CD4-positive, alpha-beta T cell treated with Interleukin-1 beta for 1 hour (primary cell): ENCODE data around the gene ECE1.

Experiments
- DNase-seq, 2 donors: peaks; one replicate each; pipeline ENCODE4 v3.0.0-alpha.2; 2020 to 2022

Gene ECE1

DNA sequence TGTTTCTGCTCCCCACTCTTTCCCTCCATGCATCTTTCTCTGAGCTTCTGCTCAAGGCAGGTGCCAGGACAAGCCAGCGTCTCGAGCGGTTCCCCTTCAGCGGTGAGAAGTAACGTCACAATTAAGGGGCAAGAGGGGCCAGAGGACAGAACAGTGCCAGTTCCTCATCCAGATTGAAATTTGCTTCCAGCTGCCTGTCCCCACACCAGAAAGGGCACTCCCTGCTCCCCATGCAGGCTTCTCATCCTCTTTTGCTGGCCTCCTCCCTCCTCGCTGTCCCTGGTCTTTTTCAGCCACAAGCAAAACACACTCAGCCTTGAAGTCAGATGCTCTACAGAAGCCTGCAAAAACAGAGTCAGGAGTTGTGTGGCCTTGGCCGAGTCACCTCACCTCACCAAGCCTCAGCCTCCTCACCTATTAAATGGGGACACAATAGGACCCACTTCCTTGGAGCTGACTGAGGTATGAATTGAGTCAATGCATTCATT, 35.0 kb upstream of the ECE1 start:
- DNase-seq: peak in 1 of 2 donors; percentile 62

DNA sequence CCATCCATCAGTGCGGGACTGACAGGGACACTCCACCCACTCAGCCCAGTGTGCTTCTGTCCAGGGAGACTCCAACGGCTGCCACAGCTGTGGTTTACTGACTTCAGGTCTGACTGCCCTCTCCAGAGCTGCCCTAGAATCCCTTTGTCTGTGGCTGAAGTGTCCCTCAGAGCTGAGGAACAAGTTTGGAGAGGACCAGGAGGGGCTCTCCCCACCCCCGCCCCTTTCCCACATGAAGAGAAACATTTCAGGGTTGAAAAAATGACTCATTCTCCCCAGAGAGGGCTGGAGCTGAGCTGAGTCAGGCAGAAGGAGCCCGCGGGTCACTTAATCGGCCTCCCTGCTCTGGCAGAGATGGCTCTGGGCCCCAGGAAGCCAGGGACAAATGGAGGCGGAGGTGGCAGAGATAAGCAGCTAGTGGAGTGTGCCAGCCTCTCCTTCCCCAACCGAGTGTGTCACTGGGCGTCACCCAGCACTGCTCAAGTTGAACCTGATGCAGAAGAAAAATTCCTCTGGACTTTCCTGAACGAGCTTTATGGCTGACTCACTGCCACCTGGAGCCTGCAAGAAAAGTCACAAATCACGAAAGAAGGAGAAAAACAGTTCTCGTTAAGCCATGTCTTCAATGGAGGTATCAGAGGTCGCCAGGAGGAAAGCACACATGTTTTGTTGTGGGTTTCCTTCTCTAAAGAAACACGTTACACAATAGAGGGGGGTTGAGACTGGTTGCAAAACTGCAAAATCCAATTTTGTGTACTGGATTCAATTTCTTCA, 34.3 kb upstream of the ECE1 start:
- peak; percentile 30 to 76 for DNase-seq

DNA sequence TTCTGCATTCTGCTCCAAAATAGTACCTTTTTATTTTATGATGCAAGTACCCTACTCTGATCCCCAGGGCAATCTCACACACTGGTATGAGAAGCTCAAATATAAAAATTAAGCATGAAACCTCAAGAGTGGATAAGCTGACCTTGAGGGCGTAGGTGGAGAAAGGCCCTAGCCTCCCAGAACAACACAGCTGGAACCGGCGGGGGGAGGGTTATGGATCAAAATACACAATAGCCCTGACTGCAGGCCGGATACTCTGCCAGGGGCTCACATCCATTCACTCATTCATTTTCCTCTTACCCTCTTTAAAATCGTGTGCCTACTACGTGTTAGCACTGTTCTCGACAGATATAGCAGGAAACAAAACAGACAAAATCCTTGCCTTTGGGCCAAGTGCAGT, 32.8 kb upstream of the ECE1 start:
- DNase-seq: no peak

DNA sequence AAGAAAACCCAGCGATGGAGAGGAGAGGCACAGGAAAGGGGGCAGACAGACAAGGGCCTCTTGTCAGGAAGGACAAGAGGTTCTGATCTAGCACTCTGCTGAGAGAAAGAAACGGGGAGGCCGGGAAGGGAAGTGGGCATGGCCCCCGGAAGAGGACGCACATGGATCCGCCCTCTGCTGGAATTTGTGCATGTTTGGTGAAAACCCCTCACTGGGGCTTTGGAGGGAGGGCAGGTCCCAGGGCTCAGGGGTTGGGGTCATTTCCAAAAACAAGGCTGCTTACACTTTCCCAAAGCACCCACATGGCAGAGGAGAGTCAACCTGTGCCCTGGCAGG, 32.4 kb upstream of the ECE1 start:
- no peak for DNase-seq

DNA sequence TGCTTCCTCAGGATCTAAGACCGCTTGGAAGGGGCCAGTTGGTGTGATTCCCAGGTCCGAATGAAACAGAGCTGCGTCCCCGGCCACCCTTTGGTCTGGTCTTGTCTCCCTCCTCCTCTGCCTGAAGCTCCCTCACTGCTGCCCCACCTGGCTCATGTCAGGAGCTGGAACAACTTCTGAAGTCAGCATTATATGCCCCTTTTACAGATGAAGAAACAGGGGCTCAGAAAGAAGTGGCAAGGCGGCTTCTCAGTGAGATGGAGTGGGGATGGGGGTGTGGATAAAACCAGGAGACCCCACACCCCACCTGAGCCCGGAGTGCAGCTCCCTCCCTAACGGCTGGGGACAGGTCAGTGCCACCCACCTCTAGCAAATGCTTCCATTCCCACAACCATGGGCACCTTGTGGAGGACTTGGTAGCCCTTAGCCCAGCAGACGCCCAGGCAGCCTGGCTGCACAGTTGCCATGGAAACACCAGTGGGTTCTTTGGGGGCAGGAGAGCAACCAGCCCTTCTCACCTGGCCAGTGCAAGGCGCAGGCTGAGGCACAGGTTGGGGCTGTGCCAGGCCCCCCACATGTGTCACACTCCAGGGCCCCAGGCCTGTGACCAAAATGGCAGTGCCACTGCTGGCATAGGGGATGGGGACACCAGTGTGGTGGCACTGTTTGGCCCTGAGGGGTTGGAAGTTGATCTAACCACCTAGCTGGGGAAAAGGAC, 31.9 kb upstream of the ECE1 start:
- no peak for DNase-seq

DNA sequence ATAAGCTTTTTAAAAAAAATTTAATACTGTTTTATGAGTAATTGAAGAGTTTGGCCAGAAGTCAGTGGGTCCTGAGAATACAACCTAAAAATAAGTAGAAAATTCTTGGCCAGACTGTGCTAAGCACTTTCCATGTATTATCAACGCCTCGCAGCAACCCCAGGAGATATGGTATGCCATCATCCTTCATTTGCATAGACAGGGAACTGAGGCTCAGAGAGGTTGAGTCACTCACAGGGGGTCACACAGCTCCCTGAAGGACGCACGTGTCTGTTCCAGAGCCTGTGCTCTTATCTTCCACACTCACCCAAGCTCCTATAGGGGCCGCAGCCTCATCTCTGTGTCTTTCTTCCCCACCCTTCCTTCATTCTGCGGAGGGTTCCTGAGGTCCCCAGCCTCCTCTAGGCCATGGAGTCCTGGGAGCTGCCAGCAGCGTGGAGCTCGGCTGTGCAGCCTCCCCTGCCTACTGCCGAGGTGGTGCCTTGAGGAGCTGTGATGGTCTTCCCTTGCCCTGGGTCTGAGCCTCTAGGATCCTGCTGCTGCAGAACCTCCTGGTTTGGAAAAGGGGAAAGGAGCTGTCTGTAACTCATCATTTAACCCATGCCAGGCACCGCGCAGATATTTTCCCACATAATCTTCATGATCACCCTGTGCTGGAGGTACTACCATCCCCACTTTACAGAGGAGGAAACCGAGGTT, 30.3 kb upstream of the ECE1 start:
- DNase-seq: no peak

DNA sequence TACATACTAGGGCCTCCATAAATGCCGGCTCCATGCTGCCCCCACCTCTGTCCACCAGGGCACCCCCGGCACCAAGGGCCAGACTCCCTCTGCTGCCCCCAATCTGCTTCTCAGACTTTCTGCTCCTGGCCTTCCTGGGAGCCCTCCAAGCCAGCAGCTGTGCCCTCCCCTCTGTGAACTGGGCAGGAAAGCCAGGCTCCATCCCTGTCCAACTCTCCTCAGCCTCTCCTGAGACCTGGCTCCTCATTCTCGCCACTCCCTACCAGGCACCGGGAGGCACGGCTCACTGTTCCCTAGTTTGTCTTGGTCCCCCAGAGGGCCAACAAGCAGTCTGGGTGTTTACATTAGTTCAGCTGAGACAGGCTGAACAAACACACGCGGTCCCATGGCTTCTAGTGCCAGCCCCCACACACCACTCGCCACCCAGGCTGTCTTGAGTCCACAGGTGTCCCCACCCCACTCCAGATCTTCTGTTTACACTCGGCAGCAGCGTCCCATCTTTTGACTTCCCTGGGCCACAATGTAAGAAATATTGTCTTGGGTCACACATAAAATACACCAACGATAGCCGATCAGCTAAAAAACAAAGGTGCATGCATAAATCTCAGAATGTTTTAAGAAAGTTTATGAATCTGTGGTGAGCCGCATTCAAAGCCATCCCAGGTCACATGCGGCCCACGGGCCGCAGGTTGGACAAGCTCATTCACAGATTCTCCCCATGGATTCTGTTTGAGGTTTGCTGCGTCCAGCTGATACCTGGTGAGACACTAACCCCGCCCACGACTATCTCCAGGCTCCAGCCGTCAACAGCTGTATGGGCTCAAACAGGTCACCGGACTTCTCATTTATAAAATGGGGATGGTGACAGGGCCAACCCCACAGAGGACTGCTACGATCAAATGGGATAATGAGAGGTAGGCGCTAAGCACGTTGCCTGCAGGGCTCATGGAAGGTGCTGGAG, 29.5 kb upstream of the ECE1 start:
- no peak for DNase-seq

DNA sequence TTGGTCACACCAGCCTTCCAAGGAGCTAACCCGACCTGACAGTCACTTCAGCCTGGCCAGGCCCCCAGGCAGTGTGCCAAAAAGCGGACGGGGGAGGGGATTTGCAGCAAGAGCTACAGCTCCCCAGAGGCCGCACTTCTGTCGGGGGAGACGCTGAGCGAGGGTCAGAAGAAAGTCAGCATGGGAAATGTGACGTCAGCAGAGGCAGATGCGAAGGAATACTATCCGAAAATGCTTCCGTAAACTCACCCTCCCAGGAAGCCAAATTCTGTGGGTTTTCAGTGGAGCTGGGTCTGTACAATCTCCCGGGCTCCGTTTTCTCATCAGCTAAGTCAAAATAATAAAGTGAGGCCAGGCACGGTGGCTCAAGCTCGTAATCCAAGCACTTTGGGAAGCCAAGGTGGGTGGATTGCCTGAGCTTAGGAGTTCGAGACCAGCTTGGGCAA, 28.5 kb upstream of the ECE1 start:
- DNase-seq: no peak

DNA sequence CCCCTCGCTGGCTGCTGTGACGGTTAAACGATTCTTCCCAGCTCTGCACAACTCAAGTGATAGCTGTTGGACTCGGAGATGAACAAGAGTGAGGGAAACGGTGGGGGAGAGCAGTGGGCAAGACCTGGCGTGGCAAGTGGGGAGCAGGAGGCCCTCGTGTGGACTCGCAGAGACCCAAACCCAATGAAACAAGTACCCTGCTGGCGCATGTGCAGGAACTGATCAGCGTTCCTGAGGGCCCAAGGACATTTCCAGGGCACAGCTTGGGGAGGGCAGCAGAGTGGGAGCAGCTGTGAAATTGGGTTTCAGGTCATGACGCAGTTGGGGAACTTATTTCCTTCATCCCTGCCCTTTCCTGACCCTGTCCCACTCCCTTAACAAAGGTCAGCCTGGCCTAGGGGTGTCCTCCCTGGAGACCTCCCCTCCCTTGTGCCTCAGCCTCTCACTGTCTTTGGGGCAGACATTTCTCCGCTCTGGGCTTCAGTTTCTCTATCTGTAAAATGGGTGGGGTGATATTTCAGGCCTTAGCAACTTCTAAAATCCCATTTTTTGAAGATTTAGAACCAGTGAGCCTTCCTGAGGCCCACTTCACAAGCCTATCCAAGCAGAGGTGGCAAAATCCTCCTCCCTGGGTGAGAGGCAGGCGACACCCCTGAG, 27.9 kb upstream of the ECE1 start:
- DNase-seq: no peak

DNA sequence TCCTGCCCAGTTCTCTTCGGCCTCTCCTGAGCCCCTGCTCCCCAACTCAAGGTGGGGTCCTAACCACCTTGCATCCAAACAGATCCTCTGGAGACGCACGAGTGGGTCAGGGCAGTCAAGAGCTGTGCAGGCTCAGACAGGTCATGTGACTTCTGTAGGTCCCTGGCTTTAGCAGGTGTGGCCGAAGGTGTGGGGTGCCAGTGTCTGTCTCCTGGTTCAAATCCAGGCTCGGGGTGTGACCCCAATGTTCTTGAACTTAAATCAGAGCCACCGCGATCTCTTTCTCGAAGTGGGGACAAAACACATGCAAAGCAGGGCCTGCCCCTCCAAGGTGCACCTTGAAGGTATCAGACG, 27.4 kb upstream of the ECE1 start:
- no peak for DNase-seq

DNA sequence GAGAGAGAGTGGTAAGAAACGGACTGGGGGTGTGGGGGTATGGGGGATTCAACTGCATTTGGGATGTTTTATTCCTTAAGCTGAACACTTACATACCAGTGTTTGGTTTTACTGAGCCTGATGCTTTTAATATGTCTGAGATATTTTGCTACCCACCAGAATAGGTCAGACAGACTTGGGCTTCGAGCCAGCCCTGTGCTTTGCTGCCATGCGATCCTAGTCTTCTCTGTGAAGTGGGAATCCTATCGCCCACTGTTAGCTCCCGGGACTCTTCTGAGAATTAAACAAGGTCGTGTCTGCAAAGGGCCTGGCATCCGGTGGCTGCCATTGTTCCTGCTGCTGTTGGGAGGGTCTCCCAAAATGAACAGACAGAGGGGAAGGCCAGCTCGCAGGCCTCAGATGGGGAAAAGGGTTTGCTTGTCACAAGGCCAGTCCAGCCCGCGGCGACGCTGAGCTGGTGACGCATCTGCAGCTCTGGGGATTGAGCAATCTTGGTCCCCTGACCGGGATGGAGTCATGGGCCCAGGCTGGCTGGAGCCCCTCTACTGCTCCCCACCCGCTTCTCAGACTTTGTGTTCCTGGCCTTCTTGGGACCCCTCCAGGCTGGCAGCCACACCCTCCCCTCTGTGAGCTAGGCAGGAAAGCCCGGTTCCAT, 26.9 kb upstream of the ECE1 start:
- peak in 1 of 2 donors; percentile 71 for DNase-seq

DNA sequence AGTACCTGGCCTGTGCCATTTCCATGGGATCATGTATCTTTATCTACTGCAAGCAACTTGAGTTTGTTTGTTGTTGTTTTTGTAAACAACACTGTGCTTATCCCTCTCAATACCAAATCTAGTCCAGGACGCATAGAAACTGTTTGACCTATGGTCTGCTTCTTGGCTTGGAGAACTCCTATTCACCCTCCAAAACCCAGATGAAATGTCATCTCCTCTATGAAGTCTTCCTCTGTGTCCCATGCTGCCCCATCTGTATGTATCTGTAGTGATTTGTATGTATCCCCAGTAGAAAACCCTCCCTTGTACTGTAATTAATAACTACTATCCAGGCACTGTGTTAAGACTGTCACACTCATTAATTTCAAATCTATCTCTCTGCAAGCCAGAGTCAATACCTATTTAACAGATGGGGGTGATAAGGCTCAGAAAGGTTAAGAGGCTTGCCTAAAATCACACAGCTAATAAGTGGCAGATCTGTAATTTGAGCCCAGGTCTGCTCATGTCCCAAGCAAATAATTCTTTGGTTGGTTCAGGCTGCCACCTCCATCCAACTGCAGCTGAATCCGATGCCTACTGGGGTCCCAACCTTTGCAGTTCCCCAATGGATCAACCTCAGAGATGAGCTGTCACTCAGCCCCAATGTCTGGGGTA, 24.6 kb upstream of the ECE1 start:
- no peak for DNase-seq

DNA sequence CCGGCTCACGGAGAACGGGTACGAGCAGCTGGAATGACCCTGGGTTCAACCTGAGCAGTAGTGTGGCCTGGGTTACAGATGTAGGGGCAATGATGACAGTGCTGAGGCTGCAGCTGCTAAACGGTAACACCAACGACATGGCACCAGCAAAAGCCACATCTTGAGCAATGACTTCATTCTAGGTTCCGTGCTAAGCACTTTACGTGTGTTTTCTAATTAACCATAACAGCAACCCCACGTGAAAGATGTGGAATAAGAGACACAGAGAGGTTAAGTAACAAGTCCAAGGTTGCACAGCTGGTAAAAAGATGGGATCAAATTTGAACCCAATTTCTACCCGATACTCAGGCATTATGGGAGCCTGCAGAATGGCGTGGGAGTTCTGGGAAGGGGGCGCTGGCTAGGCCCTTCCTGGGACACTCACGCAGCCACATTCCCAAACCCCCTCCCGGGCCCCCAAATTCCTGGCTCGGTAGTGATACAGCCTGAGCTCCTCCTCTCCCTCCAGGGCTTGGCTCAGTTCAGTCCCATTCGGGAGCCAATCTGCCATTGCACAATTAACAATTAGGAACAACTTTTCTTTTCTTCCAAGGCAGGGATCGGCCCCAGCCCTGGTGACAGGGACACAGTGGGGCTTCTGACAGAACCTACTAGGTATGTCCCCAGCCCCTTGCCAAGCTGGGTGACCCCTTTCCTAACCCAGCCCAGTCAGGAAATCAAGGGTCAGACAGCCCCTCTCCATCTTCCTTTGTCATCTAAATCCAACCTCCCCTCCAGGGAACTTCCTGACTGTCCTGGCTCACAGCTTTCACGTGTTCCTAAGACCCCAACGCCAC, 23.8 kb upstream of the ECE1 start:
- no peak for DNase-seq

DNA sequence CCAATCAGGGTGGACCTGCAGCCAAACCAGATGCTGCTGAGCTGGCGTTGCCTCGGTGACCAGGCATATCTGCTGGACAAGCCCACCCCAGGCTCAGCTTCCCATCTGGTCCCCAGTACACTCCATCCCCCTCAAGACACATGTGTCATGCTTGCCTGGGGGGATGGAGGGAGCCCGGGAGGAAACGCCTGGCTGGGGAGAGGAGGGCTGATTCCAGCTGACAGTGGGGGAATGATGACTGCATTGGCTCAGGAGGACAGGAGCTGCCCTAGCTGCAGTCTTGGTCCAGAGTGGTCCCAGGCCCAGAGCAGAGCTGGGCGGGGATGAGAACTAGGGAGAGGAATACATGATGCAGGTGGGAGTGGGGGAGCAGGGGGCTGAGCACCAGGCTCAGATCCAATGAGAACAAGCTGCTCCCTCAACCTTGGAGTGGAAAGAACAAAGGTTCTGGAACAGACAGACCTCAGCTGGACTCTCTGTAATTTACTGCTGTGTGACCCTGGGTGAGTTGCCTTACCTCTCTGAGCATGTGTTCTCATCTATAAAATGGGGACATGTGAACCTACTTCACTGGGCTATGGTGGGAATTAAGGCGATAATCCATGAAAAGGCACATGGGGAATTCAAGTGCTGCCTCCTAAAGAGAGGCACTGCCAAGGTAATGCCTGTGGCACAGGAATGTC, 23.1 kb upstream of the ECE1 start:
- no peak for DNase-seq

DNA sequence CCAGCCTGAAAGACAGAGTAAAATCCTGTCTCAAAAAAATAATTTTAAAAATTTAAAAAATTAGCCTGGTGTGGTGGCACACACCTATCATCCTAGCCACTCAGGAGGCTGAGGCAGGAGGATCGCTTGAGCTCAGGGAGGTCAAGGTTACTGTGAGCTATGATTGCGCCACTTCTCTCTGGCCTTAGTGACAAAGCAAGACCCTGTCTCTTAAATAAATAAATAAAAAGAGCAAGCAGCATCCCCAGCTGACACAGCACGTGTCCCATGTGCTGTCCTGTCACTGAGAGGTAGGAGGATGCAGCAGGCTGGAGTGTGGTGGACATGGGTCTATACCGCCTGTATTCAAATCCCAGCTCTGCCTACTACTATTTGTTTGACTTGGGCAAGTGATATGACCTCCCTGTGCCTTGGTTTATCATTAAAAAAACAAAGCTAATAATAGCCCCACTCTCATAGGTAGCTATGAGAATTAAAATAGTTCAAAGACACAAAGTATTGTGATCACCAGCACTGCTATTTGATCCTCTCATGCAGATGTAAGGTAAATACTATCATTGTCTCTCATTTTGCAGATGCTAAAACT, 22.2 kb upstream of the ECE1 start:
- no peak for DNase-seq

DNA sequence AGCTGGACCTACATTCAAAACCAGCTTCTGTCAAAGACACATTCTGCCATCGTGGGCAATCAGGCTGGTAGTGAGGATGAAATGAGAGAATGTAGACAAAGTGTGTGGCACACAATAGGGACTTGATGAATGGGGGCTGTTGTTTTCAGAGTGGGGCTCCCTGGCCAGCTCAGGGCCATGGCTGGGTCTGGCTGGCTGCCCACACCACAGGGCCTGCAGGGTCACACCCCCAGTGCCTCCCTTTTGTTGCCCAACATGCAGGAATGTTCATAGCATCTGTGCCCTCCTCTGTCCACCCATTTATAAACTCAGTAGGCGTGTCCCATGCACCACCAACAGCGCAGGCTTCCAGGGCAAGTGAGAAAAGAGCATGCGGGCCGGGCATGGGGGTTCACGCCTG, 20.8 kb upstream of the ECE1 start:
- no peak for DNase-seq

DNA sequence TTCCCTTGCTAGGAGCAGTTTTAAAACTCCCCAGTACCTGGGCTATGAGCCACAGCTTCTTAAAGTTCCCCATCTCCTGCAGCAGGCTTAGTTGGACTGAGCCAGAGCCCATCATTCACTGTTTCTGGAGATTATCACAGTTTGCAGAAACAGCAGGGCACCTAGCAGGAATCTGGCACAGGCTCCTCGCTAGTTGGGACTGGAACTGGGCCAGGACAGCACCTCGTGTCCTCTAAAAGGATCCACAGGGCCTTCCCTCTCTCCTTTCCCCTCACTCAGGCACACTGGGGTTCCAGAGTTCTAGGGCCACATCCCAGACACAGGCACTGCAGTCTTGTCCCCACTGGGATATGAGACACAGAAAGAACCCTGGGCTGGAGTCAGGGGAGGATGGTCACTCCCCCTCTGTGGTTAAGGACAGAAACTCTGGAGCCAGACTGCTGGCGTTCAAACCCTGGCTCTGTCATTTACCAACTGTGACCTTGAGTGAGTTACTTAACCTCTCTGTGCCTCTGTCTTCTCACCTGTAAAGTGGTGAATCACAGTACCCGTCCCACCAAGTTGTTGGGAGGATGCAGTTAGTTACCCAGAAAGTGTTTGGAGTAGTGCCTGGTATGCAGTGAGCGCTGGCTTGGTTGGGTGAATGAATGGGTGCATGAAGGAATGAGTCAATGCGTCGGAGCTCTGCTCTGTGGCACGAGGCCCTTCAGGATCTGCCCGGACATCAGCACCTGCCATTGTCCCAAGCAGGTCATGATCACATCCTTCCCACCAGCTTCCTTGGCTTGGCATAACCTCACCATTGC, 18.8 kb upstream of the ECE1 start:
- no peak for DNase-seq

DNA sequence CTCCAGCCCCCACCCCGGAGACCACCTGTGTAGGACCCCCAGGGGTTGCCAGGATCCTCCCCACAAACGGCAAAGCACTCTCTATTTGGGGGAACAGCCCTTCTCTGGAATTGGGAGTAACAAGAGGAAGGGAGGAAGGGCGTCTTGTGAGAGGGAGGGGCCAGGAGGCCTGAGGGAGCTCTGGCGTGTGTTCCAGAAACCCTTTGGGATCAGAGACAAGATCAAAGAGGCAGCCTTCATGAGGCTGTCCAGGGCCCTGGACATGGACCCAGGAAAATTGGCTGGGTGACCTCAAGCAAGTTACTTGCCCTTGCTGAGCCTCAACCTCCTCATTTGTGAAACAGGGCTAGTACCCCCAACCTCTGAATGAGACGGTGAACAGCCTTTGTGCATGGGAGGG, 18.1 kb upstream of the ECE1 start:
- no peak for DNase-seq
